HUES64 (cell line): ENCODE data around the gene PTPRN2.

Experiments
- H3K27ac ChIP-seq: 2 replicates; pipeline ENCODE4 v1.7.0; 2013; ENCODE audit warnings: low read depth, low read length, inconsistent platforms
- H3K27me3 ChIP-seq: 2 replicates; pipeline ENCODE4 v1.6.1; 2013; ENCODE audit warnings: mild to moderate bottlenecking, low read length; ENCODE audit not compliant: insufficient read depth
- H3K36me3 ChIP-seq: 2 replicates; pipeline ENCODE4 v1.6.1; 2013; ENCODE audit warnings: mild to moderate bottlenecking, low read length; ENCODE audit not compliant: insufficient read depth
- H3K4me1 ChIP-seq: 2 replicates; pipeline ENCODE4 v1.6.1; 2013; ENCODE audit warnings: mild to moderate bottlenecking, low read length, moderate library complexity; ENCODE audit not compliant: insufficient read depth
- H3K4me3 ChIP-seq: 2 replicates; pipeline ENCODE4 v1.5.1; 2013; ENCODE audit warnings: mild to moderate bottlenecking, low read length, moderate library complexity
- H3K9ac ChIP-seq: 2 replicates; pipeline ENCODE4 v1.6.1; 2013; ENCODE audit warnings: mild to moderate bottlenecking, low read depth, low read length
- H3K9me3 ChIP-seq: 2 replicates; pipeline ENCODE4 v1.6.1; 2013; ENCODE audit warnings: low read depth, low read length; ENCODE audit not compliant: insufficient read depth
- whole genome bisulfite sequencing: fragments of 150-250, 120-280 bp; methylation state at CpG from one replicate; pipeline ENCODE4 v1.1.7; 2013; ENCODE audit warnings: missing lambda C conversion rate; 5-methylcytosine and 5-hydroxymethylcytosine counted together

PTPRN2 gene

GRCh38 chr7:157794746-157795065 is 792.9 kb downstream of the PTPRN2 start:
- no peak overlapping the region for H3K4me3 ChIP-seq
- H3K9me3 ChIP-seq, result peaks cover 86% of the 10 kb centered on the region
- H3K36me3 ChIP-seq, result no peaks in the 10 kb centered on the region
- WGBS, result 84% methylated on average over 4 of the region's 4 CpGs
- no peak overlapping the region for H3K27ac ChIP-seq
- H3K9ac ChIP-seq, result no peak overlapping the region
- no peaks in the 10 kb centered on the region for H3K4me1 ChIP-seq
- no peaks in the 10 kb centered on the region for H3K27me3 ChIP-seq

- no peak overlapping the region for H3K4me3 ChIP-seq
- no peaks in the 10 kb centered on the region for H3K27me3 ChIP-seq
- no peaks in the 10 kb centered on the region for H3K4me1 ChIP-seq
- H3K36me3 ChIP-seq, result no peaks in the 10 kb centered on the region
- no peak overlapping the region for H3K27ac ChIP-seq
- WGBS, result 92% methylated on average over 37 of the region's 39 CpGs
- H3K9me3 ChIP-seq, result peaks cover 86% of the 10 kb centered on the region
- H3K9ac ChIP-seq, result no peak overlapping the region
Measured at GRCh38 chr7:157793973-157794745, 793.5 kb downstream of the PTPRN2 start.

GRCh38 chr7:157793087-157793353 is 794.6 kb downstream of the PTPRN2 start:
- H3K27ac ChIP-seq, result no peak overlapping the region
- no peaks in the 10 kb centered on the region for H3K4me1 ChIP-seq
- WGBS, result 69% methylated on average over 10 of the region's 10 CpGs
- no peaks in the 10 kb centered on the region for H3K36me3 ChIP-seq
- H3K4me3 ChIP-seq, result no peak overlapping the region
- peaks cover 87% of the 10 kb centered on the region for H3K9me3 ChIP-seq
- H3K27me3 ChIP-seq, result no peaks in the 10 kb centered on the region
- no peak overlapping the region for H3K9ac ChIP-seq

- H3K36me3 ChIP-seq, result no peaks in the 10 kb centered on the region
- 87% methylated on average over 35 of the region's 35 CpGs for WGBS
- H3K4me1 ChIP-seq, result no peaks in the 10 kb centered on the region
- no peak overlapping the region for H3K27ac ChIP-seq
- no peaks in the 10 kb centered on the region for H3K27me3 ChIP-seq
- peaks cover 89% of the 10 kb centered on the region for H3K9me3 ChIP-seq
- H3K4me3 ChIP-seq, result no peak overlapping the region
- H3K9ac ChIP-seq, result no peak overlapping the region
Measured at GRCh38 chr7:157792241-157793086, 795.2 kb downstream of the PTPRN2 start.

- H3K4me3 ChIP-seq, result no peak overlapping the region
- H3K9me3 ChIP-seq, result peaks cover 87% of the 10 kb centered on the region
- no peaks in the 10 kb centered on the region for H3K27me3 ChIP-seq
- H3K36me3 ChIP-seq, result no peaks in the 10 kb centered on the region
- WGBS, result 94% methylated on average over 16 of the region's 16 CpGs
- no peak overlapping the region for H3K9ac ChIP-seq
- H3K4me1 ChIP-seq, result no peaks in the 10 kb centered on the region
- H3K27ac ChIP-seq, result no peak overlapping the region
Measured at GRCh38 chr7:157791666-157792065, 796.0 kb downstream of the PTPRN2 start.

GRCh38 chr7:157791261-157791660 is 796.4 kb downstream of the PTPRN2 start:
- no peaks in the 10 kb centered on the region for H3K27me3 ChIP-seq
- no peak overlapping the region for H3K27ac ChIP-seq
- no peak overlapping the region for H3K4me3 ChIP-seq
- peaks cover 87% of the 10 kb centered on the region for H3K9me3 ChIP-seq
- no peak overlapping the region for H3K9ac ChIP-seq
- WGBS, result 90% methylated on average over 20 of the region's 23 CpGs
- no peaks in the 10 kb centered on the region for H3K36me3 ChIP-seq
- H3K4me1 ChIP-seq, result no peaks in the 10 kb centered on the region

- Histone ChIP-seq H3K9me3 (peaks cover 89% of the 10 kb centered on the region), H3K9ac (no peak overlapping the region), H3K27ac (no peak overlapping the region), H3K36me3 (no peaks in the 10 kb centered on the region), H3K4me1 (no peaks in the 10 kb centered on the region), H3K27me3 (no peaks in the 10 kb centered on the region), H3K4me3 (no peak overlapping the region)
- WGBS, result 95% methylated on average over 4 of the region's 4 CpGs
Measured at GRCh38 chr7:157789942-157790341, 797.7 kb downstream of the PTPRN2 start.

GRCh38 chr7:157789094-157789493 is 798.5 kb downstream of the PTPRN2 start:
- WGBS, result 88% methylated on average over 12 of the region's 12 CpGs
- peaks cover 87% of the 10 kb centered on the region for H3K9me3 ChIP-seq
- no peak overlapping the region for H3K4me3 ChIP-seq
- H3K4me1 ChIP-seq, result no peaks in the 10 kb centered on the region
- no peak overlapping the region for H3K27ac ChIP-seq
- no peaks in the 10 kb centered on the region for H3K36me3 ChIP-seq
- no peaks in the 10 kb centered on the region for H3K27me3 ChIP-seq
- H3K9ac ChIP-seq, result no peak overlapping the region

- H3K9me3 ChIP-seq, result peaks cover 89% of the 10 kb centered on the region
- no peaks in the 10 kb centered on the region for H3K36me3 ChIP-seq
- H3K9ac ChIP-seq, result no peak overlapping the region
- 88% methylated on average over 12 of the region's 12 CpGs for WGBS
- no peak overlapping the region for H3K27ac ChIP-seq
- no peak overlapping the region for H3K4me3 ChIP-seq
- H3K27me3 ChIP-seq, result no peaks in the 10 kb centered on the region
- H3K4me1 ChIP-seq, result no peaks in the 10 kb centered on the region
Measured at GRCh38 chr7:157788573-157788972, 799.0 kb downstream of the PTPRN2 start.

- Histone ChIP-seq H3K9ac (no peak overlapping the region), H3K4me3 (no peak overlapping the region), H3K36me3 (no peaks in the 10 kb centered on the region), H3K9me3 (peaks cover 89% of the 10 kb centered on the region), H3K27ac (no peak overlapping the region), H3K4me1 (no peaks in the 10 kb centered on the region), H3K27me3 (no peaks in the 10 kb centered on the region)
- WGBS, result 81% methylated on average over 13 of the region's 13 CpGs
Measured at GRCh38 chr7:157787275-157787701, 800.3 kb downstream of the PTPRN2 start.

- Histone ChIP-seq H3K36me3 (no peaks in the 10 kb centered on the region), H3K9ac (no peak overlapping the region), H3K9me3 (peaks cover 89% of the 10 kb centered on the region), H3K27me3 (no peaks in the 10 kb centered on the region), H3K4me1 (no peaks in the 10 kb centered on the region), H3K27ac (no peak overlapping the region), H3K4me3 (no peak overlapping the region)
- WGBS, result 91% methylated on average over 33 of the region's 47 CpGs
Measured at GRCh38 chr7:157786375-157787274, 801.0 kb downstream of the PTPRN2 start.
